Measurements from ENCODE around the gene OR4D2.

OR4D2 gene

DNA sequence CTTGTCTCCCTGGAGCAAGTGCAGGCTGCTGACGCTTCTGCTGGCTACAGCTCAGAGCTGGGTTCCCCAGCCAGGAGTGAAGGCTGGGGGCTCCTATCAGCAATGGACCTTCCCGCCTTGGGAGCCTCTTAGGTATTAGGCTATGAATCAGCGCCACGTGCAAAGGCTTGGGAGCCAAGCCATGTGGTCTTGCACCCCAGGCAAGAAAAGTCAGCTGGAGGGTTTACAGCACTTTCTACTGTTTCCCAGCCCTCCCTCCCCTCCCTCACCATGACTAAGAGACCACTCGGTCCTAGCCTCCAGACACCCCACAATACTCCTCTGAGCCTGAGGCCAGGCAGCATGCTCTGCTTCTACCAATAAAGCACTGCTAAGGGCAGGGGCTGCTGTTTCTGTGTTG is 38.0 kb downstream of the OR4D2 start:
- FAIRE-seq, result no peak
- no peak for DNase-seq (ENCODE audit: extremely low spot score, insufficient read length, low read depth)

DNA sequence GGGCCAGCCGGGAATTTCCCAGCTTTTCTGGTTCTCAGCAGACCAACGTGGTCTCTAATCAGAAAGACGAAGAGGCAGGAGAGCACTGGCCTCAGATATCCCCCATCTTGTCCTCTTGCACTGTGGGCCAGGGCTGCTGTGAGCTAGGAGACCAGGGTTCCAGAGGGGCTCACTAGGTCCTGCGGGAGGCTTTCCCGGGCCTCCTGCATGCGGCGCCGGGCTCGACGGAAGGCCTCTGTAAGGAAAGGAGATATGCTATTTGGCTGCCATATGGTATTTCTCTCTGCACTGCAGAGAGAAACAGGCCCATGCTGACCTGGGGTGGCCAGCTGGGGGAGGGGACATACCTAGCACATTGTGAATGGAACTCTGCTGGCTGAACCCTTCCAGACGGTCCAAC is 39.2 kb downstream of the OR4D2 start:
- FAIRE-seq (no peak), DNase-seq (ENCODE audit: extremely low spot score, insufficient read length, low read depth) (no peak)

DNA sequence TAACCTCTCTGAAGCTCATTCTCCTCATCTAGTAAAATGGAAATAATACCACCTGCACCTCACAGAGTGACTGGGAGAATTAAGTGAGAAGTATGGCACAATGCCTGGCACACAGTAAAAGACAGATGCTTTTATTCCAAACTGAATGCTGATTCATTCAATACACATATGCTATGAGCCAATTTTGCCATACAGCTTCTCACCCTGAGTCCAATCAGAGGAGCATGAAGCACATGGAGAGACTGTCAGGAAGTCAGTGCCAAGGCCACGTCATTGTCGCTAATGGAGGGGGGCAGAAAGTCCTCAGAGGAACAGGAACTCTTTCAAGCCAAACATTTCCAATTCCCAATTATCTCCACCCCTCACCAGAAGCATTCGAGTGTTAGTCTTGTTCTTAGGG is 40.7 kb downstream of the OR4D2 start:
- no peak for FAIRE-seq
- DNase-seq (ENCODE audit: extremely low spot score, insufficient read length, low read depth), result no peak

DNA sequence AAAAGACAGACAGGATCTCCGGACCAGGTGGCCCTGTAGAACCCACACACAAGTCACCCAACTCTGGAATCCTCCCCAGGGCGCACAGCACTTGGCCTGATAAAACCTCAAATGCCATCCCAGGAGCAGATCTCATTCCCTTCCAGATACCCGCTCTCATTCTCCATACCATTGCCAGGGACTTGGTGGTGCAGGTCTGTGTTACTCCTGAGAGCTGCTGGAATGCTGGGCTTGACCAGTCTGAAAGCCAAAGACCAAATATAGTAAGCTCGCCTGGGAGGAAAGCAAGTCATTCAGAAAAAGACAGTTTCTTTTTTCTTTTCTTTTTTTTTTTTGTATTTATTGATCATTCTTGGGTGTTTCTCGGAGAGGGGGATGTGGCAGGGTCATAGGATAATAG is 41.6 kb downstream of the OR4D2 start:
- FAIRE-seq (no peak), DNase-seq (ENCODE audit: extremely low spot score, insufficient read length, low read depth) (no peak)

DNA sequence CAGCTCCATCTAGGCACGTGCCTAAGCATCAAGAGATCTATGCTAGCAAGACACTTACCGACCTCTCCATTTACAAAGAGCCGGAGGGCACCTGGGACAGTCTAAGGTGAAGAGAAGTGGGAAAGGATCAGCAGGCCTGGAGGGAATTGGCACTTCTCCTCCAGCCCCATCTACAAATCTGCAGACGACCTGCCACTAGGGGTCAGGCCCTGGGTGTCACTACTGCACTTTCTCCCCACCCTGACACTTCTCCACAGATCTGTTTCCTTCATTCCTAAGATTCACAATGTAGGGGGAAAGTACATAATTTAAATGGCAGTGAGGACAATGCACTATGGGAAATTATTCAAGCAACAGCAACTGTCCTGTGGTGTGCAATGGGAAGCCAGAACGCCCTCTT is 44.1 kb downstream of the OR4D2 start:
- FAIRE-seq, result no peak
- no peak for DNase-seq (ENCODE audit: extremely low spot score, insufficient read length, low read depth)

DNA sequence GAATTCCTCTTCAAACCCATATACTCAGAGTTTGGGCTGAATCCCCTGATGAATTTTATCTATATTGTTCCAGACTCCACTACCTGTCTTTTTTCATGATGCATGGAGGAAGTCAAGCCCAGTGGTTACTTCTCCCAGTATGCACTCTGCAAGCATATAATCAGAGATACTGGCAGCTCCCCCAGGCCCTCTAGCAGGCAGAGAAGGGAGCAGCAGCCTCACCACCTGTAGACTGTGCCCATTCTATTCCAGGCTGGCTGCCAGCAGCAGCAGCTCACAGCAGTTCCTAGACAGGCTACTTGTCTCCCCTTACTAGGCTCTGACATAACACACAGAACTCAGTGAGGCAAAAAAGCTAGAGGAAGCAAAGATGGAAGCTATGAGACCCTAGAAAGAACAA is 48.9 kb downstream of the OR4D2 start:
- no peak for FAIRE-seq
- no peak for DNase-seq (ENCODE audit: extremely low spot score, insufficient read length, low read depth)

DNA sequence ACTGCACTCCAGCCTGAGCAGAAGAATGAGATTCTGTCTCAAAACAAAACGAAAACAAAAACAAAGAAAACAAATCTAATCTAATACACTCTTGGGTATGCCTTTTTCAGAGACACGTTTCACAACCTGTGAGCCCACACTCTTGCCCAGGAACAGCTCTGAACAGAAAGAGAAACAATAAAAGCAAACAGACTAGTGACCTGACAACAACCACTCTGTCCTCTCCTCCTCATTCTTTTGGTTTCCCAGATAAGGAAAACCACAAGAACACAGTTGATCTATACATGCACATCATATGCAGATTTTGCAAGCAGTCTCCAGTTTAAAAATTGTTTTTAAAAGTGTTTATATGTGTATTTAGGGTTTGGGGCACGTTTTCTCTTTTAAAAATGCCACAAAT is 51.0 kb downstream of the OR4D2 start:
- FAIRE-seq (no peak), DNase-seq (ENCODE audit: extremely low spot score, insufficient read length, low read depth) (no peak)

DNA sequence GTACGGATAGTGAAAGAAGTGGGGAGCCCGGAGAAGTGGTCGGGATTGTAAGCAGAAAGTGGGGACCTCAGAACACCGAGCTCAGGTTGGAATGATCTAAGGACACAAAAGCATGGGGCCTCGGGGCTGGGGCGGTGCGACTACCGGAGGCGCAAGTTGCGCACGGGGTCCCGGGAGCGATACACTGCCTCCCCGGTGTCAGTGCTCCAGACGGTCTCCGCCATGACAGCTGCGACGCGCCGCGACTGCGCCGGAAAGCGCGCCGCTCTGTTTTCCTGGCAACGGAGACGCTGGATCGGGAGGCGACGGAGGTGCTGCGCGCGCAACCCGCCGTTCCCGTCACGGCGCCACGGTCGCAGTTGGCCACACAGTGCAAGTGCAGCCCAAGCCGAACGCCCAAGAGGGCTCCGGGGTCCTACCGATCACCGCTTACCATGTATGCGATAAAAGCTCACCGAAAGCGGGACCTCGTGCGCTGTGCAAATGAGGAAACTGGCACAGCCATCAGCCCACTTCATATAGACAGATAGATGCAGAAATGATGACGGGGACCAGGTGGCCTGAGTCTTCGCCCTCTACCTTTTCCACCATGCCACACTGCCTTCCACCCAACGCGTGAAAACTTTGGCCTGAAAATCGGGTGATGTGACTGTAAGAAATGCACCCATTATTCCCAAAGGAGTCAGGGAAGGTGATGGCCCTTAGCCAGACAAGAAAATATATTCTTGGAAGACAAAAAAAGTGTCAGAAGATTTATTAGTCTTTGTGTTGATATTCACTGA is 52.4 kb downstream of the OR4D2 start, which contains the start of gene MKS1:
TSS of gene MKS1 (minus strand) at position 249 of the 782 bp plus-strand sequence. CDS start at position 224, 25 bp downstream.
- DNase-seq (ENCODE audit: extremely low spot score, insufficient read length, low read depth) (peak; percentile 97), FAIRE-seq (peak; percentile 93)

DNA sequence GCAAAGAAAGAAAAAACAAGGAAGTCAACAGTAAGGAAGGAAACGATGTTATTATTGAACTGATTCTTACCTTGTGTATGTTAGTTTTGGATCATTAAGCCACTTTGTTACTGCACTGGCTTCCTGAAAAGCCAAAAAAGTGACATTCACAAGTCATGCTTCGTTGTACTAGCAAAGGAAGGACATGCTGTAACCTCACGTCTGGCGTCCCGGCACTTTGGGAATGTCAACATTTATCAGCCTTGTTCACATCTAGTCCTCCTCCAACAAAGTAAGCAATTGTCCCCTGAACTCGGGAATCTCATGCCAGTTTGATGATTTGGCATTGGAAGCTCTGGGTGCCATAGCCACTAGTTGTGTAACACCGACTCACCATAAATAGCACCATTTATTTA is 53.0 kb downstream of the OR4D2 start:
- no peak for DNase-seq (ENCODE audit: extremely low spot score, insufficient read length, low read depth)
- no peak for FAIRE-seq
